Heart left ventricle (tissue), 16 donors: ENCODE results near the gene NAA50. TPM values are rescaled to one million over a fixed set of nuclear protein-coding genes. Genes with fewer than 3 reads are reported as not detected.

Experiments
- ATAC-seq, 4 donors: fragments of 200-7000 bp; cut with Tn5 transposase; one replicate each; pipeline ENCODE4 v1.9.1; 2020 to 2022; ENCODE audit warnings: moderate library complexity in 4 of 4, mild to moderate bottlenecking in 3 of 4, moderate number of reproducible peaks in 1 of 4
- DNase-seq, 5 donors: peaks; one replicate each; pipeline ENCODE4 v3.0.0-alpha.2; 2020
- H3K27ac ChIP-seq, 12 donors: fragments of 200-600 bp; sonication (generic) in 4 of 12; one replicate each; pipeline versions ENCODE4 v1.5.0 to v1.8.0; 2016 to 2022; ENCODE audit warnings: mild to moderate bottlenecking in 2 of 12
- H3K27me3 ChIP-seq, 9 donors: fragments of 200-600 bp; sonication (generic) in 2 of 9; one replicate each; pipeline versions ENCODE4 v1.5.1 to v1.8.0; 2016 to 2022; ENCODE audit warnings: mild to moderate bottlenecking in 3 of 9
- H3K36me3 ChIP-seq, 9 donors: fragments of 200-600 bp; sonication (generic) in 2 of 9; one replicate each; pipeline versions ENCODE4 v1.5.0 to v1.8.0; 2018 to 2022; ENCODE audit warnings: mild to moderate bottlenecking in 2 of 9
- H3K4me1 ChIP-seq, 12 donors: fragments of 200-600 bp; sonication (generic) in 4 of 12; one replicate each; pipeline versions ENCODE4 v1.5.0 to v1.8.0; 2016 to 2022; ENCODE audit warnings: mild to moderate bottlenecking in 3 of 12
- H3K4me3 ChIP-seq, 12 donors: fragments of 200-600 bp; sonication (generic) in 4 of 12; one replicate each; pipeline versions ENCODE4 v1.5.0 to v1.8.0; 2017 to 2022; ENCODE audit warnings: mild to moderate bottlenecking in 9 of 12, moderate library complexity in 4 of 12
- H3K9me3 ChIP-seq, 12 donors: fragments of 200-600 bp; sonication (generic) in 4 of 12; one replicate each; pipeline versions ENCODE4 v1.5.0 to v1.8.0; 2016 to 2022; ENCODE audit warnings: mild to moderate bottlenecking in 1 of 12
- CTCF ChIP-seq, 12 donors: fragments of 200-600 bp; sonication (generic) in 4 of 12; IDR thresholded peaks; one replicate each; pipeline versions ENCODE4 v1.5.0 to v1.8.0; 2018 to 2022; ENCODE audit warnings: antibody characterized with exemption in 12 of 12, mild to moderate bottlenecking in 5 of 12
- POLR2A ChIP-seq, 2 donors: fragments of 450-650 bp; IDR thresholded peaks; one replicate each; pipeline ENCODE4 v1.6.1; 2017; ENCODE audit warnings: antibody characterized with exemption in 2 of 2, mild to moderate bottlenecking in 2 of 2, moderate library complexity in 2 of 2
- WGBS, 4 donors: extraction: QIAGEN DNeasy Blood & Tissue Kit in 2 of 4; methylation state at CpG; one replicate each; pipeline versions ENCODE4 v1.1.5 to v1.1.7; 2013 to 2018; 5-methylcytosine and 5-hydroxymethylcytosine counted together
- intact Hi-C, 10 donors: fragments of 100-400 bp; cut with DNase I; formaldehyde crosslinking; loops; one replicate each; pipeline versions ENCODE4 v1.11.1 to v1.14.2; 2022
- polyA plus RNA-seq, 2 donors: library from polyadenylated mRNA; stranded (reverse); fragments of 200-250 nt; gene quantifications; one replicate each; pipeline ENCODE4 v1.2.3, GENCODE V29; 2013
- total RNA-seq, 9 donors: library from RNA; depleted of rRNA in 2 of 9; stranded (reverse); fragments of >200 nt in 2 of 9; fragmentation: NEBNext Ultra II Directional in 3 of 9; extraction: Animal tissue kit (Norgen Biotek cat#: 25700) in 3 of 9; gene quantifications; one replicate each; pipeline versions ENCODE4 v1.1.0 to v1.2.4, GENCODE V29; 2016 to 2023
- donor health status: ischemic (EF 13 %, LVEDD 7.1; RV severe dilation, severe dysfunction).
- donor health status: healthy with polysubstance abuse.
- donor health status: DM: no; HTN: yes; CAD: no.
- donor health status: DM: no; HTN: no; CAD: no.
- donor health status: ischemic (EF 25% LVEDD 6.9; RV normal size, moderate dysfunction).
- donor health status: ischemic (EF 25% LVEDD 5.7; RV mildly dilated, moderate dysfunction).
- donor health status: healthy.
- donor health status: DM: yes; HTN: yes; CAD: no.
- donor health status: ischemic (EF 35%, LVEDD 5.7; RV mildly dilated, moderate dysfunction).
- donor health status: nonischemic (EF 11% LVEDD 7.7; RV severe dilation, severe dysfunction).
- donor health status: DM: yes; HTN: yes; CAD: no.
- donor health status: PGD.
- donor health status: ischemic (EF 29% LVEDD 5.4; RV normal size, mild dysfunction).
- donor health status: nonischemic (EF 23%, LVEDD 6.1; RV moderate dilation, normal function).

The NAA50 gene
- total and polyA plus RNA-seq, 11 donors, result 15.0 to 147 (median 77.6) TPM

GRCh38 chr3:113743006-113743630 is 2.9 kb downstream of the NAA50 start:
- peaks cover 4 to 63% (median 33%) of the 10 kb centered on the region in 12 donors for H3K4me1 ChIP-seq
- no peaks in the 10 kb centered on the region for H3K27me3 ChIP-seq
- no peak for DNase-seq
- no peaks in the 10 kb centered on the region for H3K36me3 ChIP-seq
- TF ChIP-seq CTCF (IDR thresholded peaks at IDR 0.05), result no peak
- TF ChIP-seq POLR2A (IDR thresholded peaks at IDR 0.05), result no peak
- no peaks in the 10 kb centered on the region for H3K9me3 ChIP-seq
- 63 to 76% (median 68%) methylated on average over 7 of the region's 7 CpGs for WGBS, 4 donors
- peak overlapping the region in 1 of 12 donors; percentile 34 for H3K27ac ChIP-seq
- intact Hi-C loops, result loop anchor here in 8 of 10 donors (5.0 to 10.0 kb wide), 8 partner anchors 46 to 412 kb away; partner anchors contain the start of genes CCDC191 (in 3 of the 8), QTRT2 (in 3 of the 8), SPICE1 (in 3 of the 8) and GRAMD1C (in 1 of the 8)
- H3K4me3 ChIP-seq, result peak overlapping the region in 2 of 12 donors; percentile 0 to 13
- ATAC-seq, result no peak

- WGBS, 4 donors, result 78 to 85% (median 81%) methylated on average over 1 of the region's 1 CpG
These were observed 4.4 kb downstream of the NAA50 start for GRCh38 chr3:113741620-113742019.

GRCh38 chr3:113741086-113741485 is 5.0 kb downstream of the NAA50 start:
- intact Hi-C loops, result loop anchor here in 8 of 10 donors (5.0 to 10.0 kb wide), 8 partner anchors 44 to 414 kb away; partner anchors contain the start of genes CCDC191 (in 3 of the 8), QTRT2 (in 3 of the 8), SPICE1 (in 3 of the 8) and GRAMD1C (in 1 of the 8)
- H3K4me3 ChIP-seq, result no peak overlapping the region
- TF ChIP-seq POLR2A (IDR thresholded peaks at IDR 0.05), result no peak
- no peak for TF ChIP-seq CTCF (IDR thresholded peaks at IDR 0.05)
- no peaks in the 10 kb centered on the region for H3K36me3 ChIP-seq
- WGBS, 4 donors, result 35 to 57% (median 53%) methylated on average over 5 of the region's 5 CpGs
- H3K4me1 ChIP-seq, result peaks cover 6 to 66% (median 35%) of the 10 kb centered on the region in 12 donors
- H3K27ac ChIP-seq, result no peak overlapping the region
- DNase-seq, result no peak
- H3K9me3 ChIP-seq, result no peaks in the 10 kb centered on the region
- no peak for ATAC-seq
- no peaks in the 10 kb centered on the region for H3K27me3 ChIP-seq

More at GRCh38 chr3:113741620-113742019, 4.4 kb downstream of the NAA50 start:
- ATAC-seq (no peak), DNase-seq (no peak)
- TF ChIP-seq CTCF (IDR thresholded peaks at IDR 0.05), result no peak
- Histone ChIP-seq H3K27me3 (no peaks in the 10 kb centered on the region), H3K4me1 (peaks cover 5 to 61% (median 30%) of the 10 kb centered on the region in 12 donors), H3K36me3 (no peaks in the 10 kb centered on the region), H3K4me3 (no peak overlapping the region), H3K27ac (peak overlapping the region in 1 of 12 donors; percentile 34), H3K9me3 (no peaks in the 10 kb centered on the region)
- intact Hi-C loops, result loop anchor here in 8 of 10 donors (5.0 to 10.0 kb wide), 8 partner anchors 44 to 413 kb away; partner anchors contain the start of genes CCDC191 (in 3 of the 8), QTRT2 (in 3 of the 8), SPICE1 (in 3 of the 8) and GRAMD1C (in 1 of the 8)

GRCh38 chr3:113736548-113737089 is 9.4 kb downstream of the NAA50 start:
- Histone ChIP-seq H3K27ac (peak overlapping the region in 1 of 12 donors; percentile 15), H3K9me3 (no peaks in the 10 kb centered on the region), H3K36me3 (no peaks in the 10 kb centered on the region), H3K27me3 (no peaks in the 10 kb centered on the region), H3K4me3 (no peak overlapping the region), H3K4me1 (peaks cover 0 to 39% (median 16%) of the 10 kb centered on the region in 12 donors)
- DNase-seq, result no peak
- peak; percentile 53 to 76 (median 63) for ATAC-seq
- 16 to 28% (median 23%) methylated on average over 3 of the region's 3 CpGs for WGBS, 4 donors
- intact Hi-C loops, result loop anchor here in 8 of 10 donors (2.0 to 10.0 kb wide), 9 partner anchors 39 to 418 kb away; partner anchors contain the start of genes GRAMD1C (in 4 of the 8), CCDC191 (in 1 of the 8), QTRT2 (in 1 of the 8) and USF3 (in 1 of the 8)
- TF ChIP-seq POLR2A (IDR thresholded peaks at IDR 0.05), result no peak
- peak; percentile 40 to 80 (median 68) for TF ChIP-seq CTCF (IDR thresholded peaks at IDR 0.05)
